DND-41 (cell line): Measurements from ENCODE around the gene EIF4EBP2.

Experiments
- ATAC-seq: fragments of 200-7000 bp; cut with Tn5 transposase; 3 replicates; pipeline ENCODE4 v1.9.1; 2021; ENCODE audit warnings: low read depth; ENCODE audit not compliant: insufficient read depth
- DNase-seq: peaks from one replicate; pipeline ENCODE4 v3.0.0-alpha.2; 2020
- H2AFZ ChIP-seq: 2 replicates; pipeline ENCODE4 v1.6.0; 2012; ENCODE audit warnings: low read depth, low read length
- H3K27ac ChIP-seq: 2 replicates; pipeline ENCODE4 v1.5.1; 2012; ENCODE audit warnings: low read length, inconsistent platforms
- H3K27me3 ChIP-seq: fragments of 200-600 bp; sonication (generic); 2 replicates; pipeline ENCODE4 v1.6.0; 2012; ENCODE audit warnings: low read length, mild to moderate bottlenecking, inconsistent platforms; ENCODE audit not compliant: insufficient read depth, poor library complexity
- H3K36me3 ChIP-seq: 2 replicates; pipeline ENCODE4 v1.5.1; 2012; ENCODE audit warnings: low read length, inconsistent platforms; ENCODE audit not compliant: insufficient read depth
- H3K4me1 ChIP-seq: 2 replicates; pipeline ENCODE4 v1.5.1; 2012; ENCODE audit warnings: mild to moderate bottlenecking, low read length; ENCODE audit not compliant: insufficient read depth
- H3K4me2 ChIP-seq: 2 replicates; pipeline ENCODE4 v1.6.0; 2012; ENCODE audit warnings: mild to moderate bottlenecking, moderate library complexity, low read length, inconsistent platforms; ENCODE audit not compliant: insufficient read depth
- H3K4me3 ChIP-seq, 2 experiments: fragments of 200-600 bp in 1 of 2; shearing (Covaris generic) in 1 of 2; 2 replicates each; pipeline ENCODE4 v1.5.1; 2012 to 2016; ENCODE audit warnings: inconsistent platforms in 2 of 2, low read length in 2 of 2, mild to moderate bottlenecking in 2 of 2, low read depth in 1 of 2, moderate library complexity in 1 of 2
- H3K79me2 ChIP-seq: 2 replicates; pipeline ENCODE4 v1.6.0; 2012; ENCODE audit warnings: low read length, inconsistent platforms; ENCODE audit not compliant: insufficient read depth
- H3K9ac ChIP-seq: 2 replicates; pipeline ENCODE4 v1.6.0; 2012; ENCODE audit warnings: low read depth, mild to moderate bottlenecking, inconsistent platforms, low read length, moderate library complexity
- H3K9me3 ChIP-seq: 2 replicates; pipeline ENCODE4 v1.5.1; 2012; ENCODE audit warnings: low read length, moderate library complexity, mild to moderate bottlenecking, inconsistent platforms; ENCODE audit not compliant: insufficient read depth, severe bottlenecking
- H4K20me1 ChIP-seq: 2 replicates; pipeline ENCODE4 v1.6.0; 2012; ENCODE audit warnings: low read length; ENCODE audit not compliant: insufficient read depth
- EZH2 ChIP-seq: IDR thresholded peaks from 3 replicates; pipeline ENCODE4 v1.6.1; 2012; ENCODE audit warnings: borderline replicate concordance, low read depth, mild to moderate bottlenecking, moderate library complexity, low read length, inconsistent platforms; ENCODE audit not compliant: severe bottlenecking
- TF ChIP-seq, protein P1 (sequence below): IDR thresholded peaks from 2 replicates; pipeline ENCODE4 v1.5.1; 2012; ENCODE audit warnings: borderline replicate concordance, low read length, moderate library complexity, mild to moderate bottlenecking; ENCODE audit not compliant: poor library complexity, severe bottlenecking; ENCODE audit errors: extremely low read depth

The EIF4EBP2 gene

DNA sequence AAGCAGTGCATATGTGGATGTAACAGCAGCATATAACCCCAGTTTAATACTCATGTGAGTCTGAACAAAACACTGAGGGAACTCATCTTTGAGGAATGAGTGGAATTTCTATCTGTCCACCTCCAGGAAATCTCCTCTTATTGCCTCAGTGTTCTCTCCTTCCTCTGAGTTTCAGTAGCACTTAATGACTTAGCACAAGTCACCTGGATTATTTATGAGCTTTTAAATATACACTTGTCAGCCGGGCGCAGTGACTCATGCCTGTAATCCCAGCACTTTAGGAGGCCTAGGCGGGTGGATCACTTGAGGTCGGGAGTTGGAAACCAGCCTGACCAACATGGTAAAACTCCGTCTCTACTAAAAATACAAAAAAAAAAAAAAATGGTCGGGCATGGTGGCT lies 25.8 kb upstream of the EIF4EBP2 start:
- no peak for DNase-seq
- H3K27ac ChIP-seq = no peak overlapping the region
- peaks cover 51% of the 10 kb centered on the region for H4K20me1 ChIP-seq
- H2AFZ ChIP-seq = no peak overlapping the region
- no peak overlapping the region for H3K4me3 ChIP-seq
- no peak for ATAC-seq
- H3K9ac ChIP-seq = no peak overlapping the region
- H3K4me1 ChIP-seq = peaks cover 27% of the 10 kb centered on the region
- H3K36me3 ChIP-seq = peaks cover 47% of the 10 kb centered on the region
- no peaks in the 10 kb centered on the region for H3K27me3 ChIP-seq
- peaks cover 82% of the 10 kb centered on the region for H3K79me2 ChIP-seq
- H3K4me2 ChIP-seq = no peak overlapping the region
- TF ChIP-seq EZH2 = no peak
- TF ChIP-seq, protein P1, sequence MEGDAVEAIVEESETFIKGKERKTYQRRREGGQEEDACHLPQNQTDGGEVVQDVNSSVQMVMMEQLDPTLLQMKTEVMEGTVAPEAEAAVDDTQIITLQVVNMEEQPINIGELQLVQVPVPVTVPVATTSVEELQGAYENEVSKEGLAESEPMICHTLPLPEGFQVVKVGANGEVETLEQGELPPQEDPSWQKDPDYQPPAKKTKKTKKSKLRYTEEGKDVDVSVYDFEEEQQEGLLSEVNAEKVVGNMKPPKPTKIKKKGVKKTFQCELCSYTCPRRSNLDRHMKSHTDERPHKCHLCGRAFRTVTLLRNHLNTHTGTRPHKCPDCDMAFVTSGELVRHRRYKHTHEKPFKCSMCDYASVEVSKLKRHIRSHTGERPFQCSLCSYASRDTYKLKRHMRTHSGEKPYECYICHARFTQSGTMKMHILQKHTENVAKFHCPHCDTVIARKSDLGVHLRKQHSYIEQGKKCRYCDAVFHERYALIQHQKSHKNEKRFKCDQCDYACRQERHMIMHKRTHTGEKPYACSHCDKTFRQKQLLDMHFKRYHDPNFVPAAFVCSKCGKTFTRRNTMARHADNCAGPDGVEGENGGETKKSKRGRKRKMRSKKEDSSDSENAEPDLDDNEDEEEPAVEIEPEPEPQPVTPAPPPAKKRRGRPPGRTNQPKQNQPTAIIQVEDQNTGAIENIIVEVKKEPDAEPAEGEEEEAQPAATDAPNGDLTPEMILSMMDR = no peak
- H3K9me3 ChIP-seq = no peaks in the 10 kb centered on the region

DNA sequence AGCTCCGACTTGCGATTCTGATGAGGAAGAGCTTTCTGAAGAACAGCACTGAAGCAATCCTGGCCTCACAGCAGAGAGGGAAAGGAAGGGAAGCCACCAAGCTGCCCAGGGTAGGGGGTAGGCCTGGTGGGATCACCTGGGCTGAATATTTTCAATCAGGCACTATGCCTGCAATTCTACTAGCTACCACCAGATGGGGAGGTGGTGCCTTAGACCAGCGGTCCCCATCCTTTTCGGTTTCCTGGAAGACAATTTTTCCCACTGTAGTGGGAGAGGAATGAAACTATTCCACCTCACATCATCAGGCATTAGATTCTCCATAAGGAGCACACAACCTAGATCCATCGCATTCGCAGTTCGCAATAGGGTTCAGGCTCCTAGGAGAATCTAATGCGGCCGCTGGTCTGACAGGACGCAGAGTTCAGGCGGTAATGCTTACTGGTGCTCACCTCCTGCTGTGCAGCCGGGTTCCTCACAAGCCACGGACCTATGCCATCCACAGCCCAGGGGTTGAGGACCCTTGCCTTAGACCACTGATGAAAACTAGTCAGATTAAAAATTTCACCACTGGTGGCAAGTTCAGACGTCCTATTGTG lies 24.3 kb upstream of the EIF4EBP2 start:
- Histone ChIP-seq H3K79me2 (peaks cover 68% of the 10 kb centered on the region), H3K9me3 (no peaks in the 10 kb centered on the region), H4K20me1 (peaks cover 41% of the 10 kb centered on the region; the same call in 1 of the 2 replicates), H3K36me3 (peaks cover 31% of the 10 kb centered on the region), H3K27ac (no peak overlapping the region), H3K9ac (no peak overlapping the region), H2AFZ (no peak overlapping the region), H3K27me3 (no peaks in the 10 kb centered on the region), H3K4me1 (peaks cover 29% of the 10 kb centered on the region), H3K4me2 (no peak overlapping the region), H3K4me3 (no peak overlapping the region)
- ATAC-seq = no peak
- DNase-seq = peak; percentile 29
- no peak for TF ChIP-seq EZH2
- TF ChIP-seq, protein P1 = peak; percentile 90

DNA sequence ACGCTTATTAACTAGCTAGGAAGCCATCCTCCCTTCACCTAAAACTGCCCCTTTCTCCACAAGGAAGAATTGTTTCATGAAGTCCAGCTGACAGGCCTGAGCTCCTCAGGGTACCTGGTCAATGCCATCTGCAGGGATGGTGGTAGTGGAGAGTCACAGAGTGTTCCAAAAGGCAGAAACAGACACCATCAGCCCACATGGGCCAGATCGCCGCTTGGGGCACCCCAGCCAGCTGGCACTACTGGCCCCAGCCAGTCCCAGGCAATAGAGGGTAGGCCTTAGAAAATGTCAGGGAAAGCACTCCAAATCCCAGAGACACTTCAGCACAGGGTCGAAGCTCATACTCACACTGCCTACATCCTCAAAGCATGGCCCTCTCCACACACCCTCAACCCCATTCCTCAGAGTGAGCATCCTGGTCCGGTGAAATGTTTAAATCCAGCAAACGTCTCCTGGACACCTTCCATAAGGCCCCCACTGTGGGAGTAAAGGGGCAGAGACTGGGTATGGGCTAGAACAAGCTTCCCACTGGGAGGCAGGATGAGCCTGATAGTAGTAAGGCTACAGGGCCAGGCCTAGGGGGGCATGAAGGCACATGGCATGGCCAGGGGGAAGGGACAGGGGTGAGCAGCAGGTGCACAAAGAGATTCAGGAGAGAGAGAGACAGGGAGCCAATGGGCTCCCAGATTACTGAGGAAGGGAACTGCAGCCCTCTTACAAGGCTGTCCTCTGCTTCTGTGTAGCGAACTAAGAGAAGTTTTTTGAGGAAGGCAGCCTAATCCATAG lies 23.4 kb upstream of the EIF4EBP2 start:
- H3K4me3 ChIP-seq = no peak overlapping the region; a peak in 1 of 4 replicates
- peaks cover 38% of the 10 kb centered on the region; the same call in 1 of the 2 replicates for H4K20me1 ChIP-seq
- ATAC-seq (no peak), DNase-seq (no peak)
- TF ChIP-seq, protein P1 = peak; percentile 2
- TF ChIP-seq EZH2 = no peak
- H3K79me2 ChIP-seq = peaks cover 62% of the 10 kb centered on the region
- H3K27me3 ChIP-seq = no peaks in the 10 kb centered on the region
- H3K36me3 ChIP-seq = peaks cover 23% of the 10 kb centered on the region
- no peaks in the 10 kb centered on the region for H3K9me3 ChIP-seq
- H2AFZ ChIP-seq = no peak overlapping the region
- no peak overlapping the region for H3K27ac ChIP-seq
- H3K4me1 ChIP-seq = peaks cover 29% of the 10 kb centered on the region
- peak overlapping the region; percentile 78 for H3K4me2 ChIP-seq
- peak overlapping the region; percentile 84; the same call in 1 of the 2 replicates for H3K9ac ChIP-seq
